HG03460 (cell line): ENCODE results near the gene TBXT.

ENCODE experiments used
- ATAC-seq: cut with Tn5 transposase; IDR thresholded peaks from one replicate; pipeline ENCODE4 v1.9.1; 2021; ENCODE audit not compliant: unreplicated experiment

TBXT gene

DNA sequence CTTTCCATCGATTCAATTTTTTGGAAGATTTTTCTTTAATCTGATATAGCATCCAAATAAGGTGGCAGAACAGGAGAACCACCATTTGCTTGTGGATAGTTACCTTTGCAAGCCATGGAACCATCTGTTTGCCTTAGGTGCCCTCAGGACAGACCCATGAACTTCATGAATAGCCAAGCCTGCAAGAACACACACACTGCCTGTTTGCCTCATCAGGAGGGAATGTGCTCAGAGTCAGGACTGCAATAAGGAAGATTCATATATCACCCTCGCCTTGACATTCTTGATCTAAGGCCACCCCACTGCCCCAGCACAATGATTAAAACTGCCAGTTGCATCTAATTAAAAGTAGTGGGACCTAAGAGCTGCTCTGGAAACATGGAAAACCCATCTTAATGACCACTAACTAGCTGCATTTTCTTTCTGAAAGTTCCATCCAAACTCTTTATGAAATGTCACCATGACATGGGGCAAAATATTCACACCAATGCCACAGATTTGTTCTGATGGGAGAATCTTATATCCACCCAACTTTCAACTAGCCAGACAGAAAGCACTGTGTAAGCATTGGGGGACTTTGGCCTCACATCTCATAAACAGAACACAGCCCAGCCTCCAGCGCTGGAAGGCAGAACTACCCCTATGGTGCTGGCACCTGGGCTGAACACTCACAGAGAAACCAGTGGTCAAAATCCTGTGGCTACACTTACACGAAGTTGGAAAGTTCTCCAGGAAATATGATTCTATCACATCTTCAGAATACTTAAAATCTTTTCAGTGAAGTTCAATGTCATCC is 48.3 kb downstream of the TBXT start:
- ATAC-seq = no peak

DNA sequence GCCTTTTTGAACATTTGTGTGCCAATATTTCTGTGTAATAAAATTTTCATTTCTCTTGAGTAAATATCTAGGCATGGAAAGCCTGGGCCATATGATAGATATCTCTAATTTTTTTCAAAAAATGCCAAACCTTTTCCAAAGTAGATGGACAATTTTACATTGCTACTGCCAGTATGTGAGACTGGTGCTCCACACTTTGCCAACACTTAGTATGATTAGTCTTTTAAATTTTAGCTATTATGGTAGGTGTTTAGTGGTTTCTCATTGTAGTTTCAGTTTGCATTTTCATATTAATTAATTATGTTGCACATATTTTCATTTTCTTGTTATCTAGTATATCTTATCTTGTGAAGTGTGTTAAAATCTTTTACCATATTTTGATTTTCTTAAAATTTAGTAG is 52.0 kb downstream of the TBXT start:
- ATAC-seq = no peak

DNA sequence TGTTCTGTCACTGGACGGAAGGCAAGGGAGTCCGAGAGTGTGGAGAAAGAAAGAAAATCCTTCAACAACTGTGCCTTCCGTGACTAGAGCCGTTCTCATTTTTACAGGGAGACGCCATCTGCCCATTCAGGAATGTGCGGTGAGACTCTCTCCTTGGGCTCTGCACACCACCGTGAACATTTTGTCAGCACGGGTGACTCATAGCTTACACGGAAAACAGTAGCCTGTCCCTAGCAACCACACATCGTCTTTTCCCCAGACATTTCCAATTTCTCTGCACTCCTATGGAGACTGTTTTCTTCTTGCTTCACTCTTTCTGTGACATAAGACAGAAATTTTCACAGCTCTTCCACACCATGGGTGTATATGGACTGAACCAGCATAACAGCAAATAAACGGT is 55.1 kb downstream of the TBXT start:
- ATAC-seq = no peak

- ATAC-seq = no peak
These were observed 58.0 kb downstream of the TBXT start for GRCh38 chr6:166109608-166110007.
